Fibroblast of lung (primary cell): ENCODE results near the gene SGSM2. TPM values are rescaled to one million over a fixed set of nuclear protein-coding genes. Genes with fewer than 3 reads are reported as not detected.

ENCODE experiments used
- DNase-seq, 2 donors: peaks; one replicate each; pipeline versions ENCODE4 v3.0.0 to v3.0.0-alpha.2; 2010; ENCODE audit warnings: low read depth in 2 of 2
- H2AFZ ChIP-seq: 2 replicates; pipeline ENCODE4 v1.5.1; 2012; ENCODE audit warnings: low read length, control low read depth, inconsistent platforms
- H3K27ac ChIP-seq: 2 replicates; pipeline ENCODE4 v1.5.1; 2011; ENCODE audit warnings: low read length, control low read depth; ENCODE audit not compliant: insufficient read depth
- H3K27me3 ChIP-seq: 2 replicates; pipeline ENCODE4 v1.5.1; 2011; ENCODE audit warnings: mild to moderate bottlenecking, low read length; ENCODE audit not compliant: control insufficient read depth, insufficient read depth
- H3K36me3 ChIP-seq: 2 replicates; pipeline ENCODE4 v1.5.1; 2011; ENCODE audit warnings: low read length; ENCODE audit not compliant: control insufficient read depth, insufficient read depth
- H3K4me1 ChIP-seq: 2 replicates; pipeline ENCODE4 v1.5.1; 2011; ENCODE audit warnings: low read length; ENCODE audit not compliant: control insufficient read depth, insufficient read depth; ENCODE audit errors: extremely low read depth
- H3K4me2 ChIP-seq: 2 replicates; pipeline ENCODE4 v1.5.1; 2011; ENCODE audit warnings: low read length, control low read depth; ENCODE audit not compliant: insufficient read depth; ENCODE audit errors: extremely low read depth
- H3K4me3 ChIP-seq, 4 experiments: fragments of 200-600 bp in 1 of 4; sonication (generic) in 1 of 4; replicated peaks in 1 of 4; 2 replicates each; pipeline ENCODE4 v1.5.1; 2011 to 2016; ENCODE audit warnings: low read length in 4 of 4, low read depth in 3 of 4, mild to moderate bottlenecking in 3 of 4, control low read depth in 2 of 4, inconsistent platforms in 1 of 4, mixed read lengths in 1 of 4; ENCODE audit not compliant: insufficient read depth in 1 of 4; ENCODE audit errors: control extremely low read depth in 1 of 4
- H3K79me2 ChIP-seq: 2 replicates; pipeline ENCODE4 v1.5.1; 2012; ENCODE audit warnings: mild to moderate bottlenecking, low read length, inconsistent platforms; ENCODE audit not compliant: control insufficient read depth, insufficient read depth
- H3K9ac ChIP-seq: 2 replicates; pipeline ENCODE4 v1.5.1; 2011; ENCODE audit warnings: mild to moderate bottlenecking, low read length, control low read depth; ENCODE audit not compliant: insufficient read depth
- H3K9me3 ChIP-seq: 2 replicates; pipeline ENCODE4 v1.5.1; 2012; ENCODE audit warnings: low read depth, low read length; ENCODE audit not compliant: control insufficient read depth, insufficient read depth
- H4K20me1 ChIP-seq: 2 replicates; pipeline ENCODE4 v1.5.1; 2011; ENCODE audit warnings: low read length; ENCODE audit not compliant: control insufficient read depth, insufficient read depth; ENCODE audit errors: extremely low read depth
- EZH2 ChIP-seq: IDR thresholded peaks from 2 replicates; pipeline ENCODE4 v1.5.1; 2012; ENCODE audit warnings: low read length, control low read depth, mild to moderate bottlenecking; ENCODE audit errors: missing control alignments
- polyA plus RNA-seq, 2 donors: library from polyadenylated mRNA; depleted of rRNA in 1 of 2; stranded (reverse) in 1 of 2; unstranded in 1 of 2; fragments of >200 nt; gene quantifications; 2 replicates each; pipeline ENCODE4 v1.2.1, GENCODE V29; 2011 to 2012; ENCODE audit warnings: missing spikeins in 1 of 2
- total RNA-seq: library from RNA; depleted of rRNA; stranded (reverse); fragments of >200 nt; gene quantifications from 2 replicates; pipeline ENCODE4 v1.2.1, GENCODE V29; 2014
- TF ChIP-seq, protein P1 (sequence below), 2 donors: IDR thresholded peaks in 1 of 2; conservative IDR thresholded peaks in 1 of 2; 1 replicate in 1 of 2; 2 replicates in 1 of 2; pipeline ENCODE4 v1.5.1; 2011 to 2012; ENCODE audit warnings: low read length in 2 of 2, control low read depth in 1 of 2, inconsistent platforms in 1 of 2, low read depth in 1 of 2, mild to moderate bottlenecking in 1 of 2

Gene SGSM2
- total and polyA plus RNA-seq, 2 donors (not counting 1 experiment from before 2014, with no cell fraction given) = 23.4 to 31.5 TPM

DNA sequence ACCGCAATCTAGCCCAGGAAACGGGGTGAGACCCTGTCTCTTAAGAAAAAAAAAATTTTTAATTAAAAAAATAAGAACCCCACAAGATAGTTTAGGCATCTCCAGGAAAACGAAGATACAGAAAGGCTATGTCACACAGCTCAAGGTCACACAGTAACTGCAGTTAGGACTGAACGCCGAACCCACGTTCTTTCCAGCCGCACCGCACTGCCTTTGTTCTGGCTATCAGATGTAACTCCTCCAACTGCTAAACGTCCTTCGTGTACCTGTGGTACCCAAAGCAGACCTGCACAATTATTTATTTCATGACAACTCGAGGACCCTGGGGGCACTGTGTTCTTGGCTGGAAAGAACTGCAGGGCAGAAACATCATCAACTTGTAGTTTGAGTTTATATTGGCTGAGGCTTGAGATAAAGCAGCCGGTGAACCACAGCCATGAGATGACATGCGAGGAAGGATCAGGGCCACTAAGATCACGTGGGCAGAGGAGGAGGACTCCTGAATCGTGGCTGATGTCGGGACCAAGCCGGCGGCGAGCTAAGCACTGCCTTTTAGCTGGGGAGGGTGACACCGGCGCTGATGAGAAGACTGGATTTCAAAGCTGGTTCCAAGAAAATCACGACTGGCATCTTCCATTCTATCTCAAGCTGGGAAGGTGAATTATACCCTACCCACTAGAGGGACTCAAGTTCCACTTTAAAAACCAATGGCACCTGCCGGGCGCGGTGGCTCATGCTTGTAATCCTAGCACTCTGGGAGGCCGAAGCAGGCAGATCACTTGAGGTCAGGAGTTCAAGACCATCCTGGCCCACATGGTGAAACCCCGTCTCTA, 84.2 kb downstream of the SGSM2 start:
- H3K4me2 ChIP-seq = no peak overlapping the region

DNA sequence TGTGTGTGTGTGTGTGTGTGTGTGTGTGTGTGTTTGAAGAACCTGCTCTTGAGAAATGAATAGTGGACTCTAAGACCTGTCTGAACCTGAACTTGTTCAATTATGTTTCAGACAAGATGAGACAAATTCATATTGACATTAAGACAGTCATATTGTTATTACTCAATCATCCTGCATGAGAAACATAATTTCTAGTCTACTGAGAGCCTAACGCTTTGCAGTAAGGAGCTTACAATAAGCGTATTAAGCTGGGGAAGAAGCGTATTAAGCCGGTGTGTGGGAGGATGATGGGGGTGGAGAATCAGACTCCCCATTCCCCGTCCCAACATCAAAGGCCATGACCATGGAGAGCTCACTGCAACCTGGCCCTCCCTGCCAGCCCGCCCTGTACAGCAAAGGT, 86.0 kb downstream of the SGSM2 start:
- Histone ChIP-seq H3K79me2 (no peaks in the 10 kb centered on the region), H3K4me3 (no peak overlapping the region), H3K4me2 (no peak overlapping the region), H2AFZ (no peak overlapping the region), H4K20me1 (no peaks in the 10 kb centered on the region), H3K36me3 (peaks cover 3% of the 10 kb centered on the region), H3K27me3 (no peaks in the 10 kb centered on the region), H3K9ac (no peak overlapping the region), H3K9me3 (no peaks in the 10 kb centered on the region), H3K27ac (no peak overlapping the region), H3K4me1 (peaks cover 11% of the 10 kb centered on the region)
- DNase-seq = no peak
- TF ChIP-seq, protein P1, sequence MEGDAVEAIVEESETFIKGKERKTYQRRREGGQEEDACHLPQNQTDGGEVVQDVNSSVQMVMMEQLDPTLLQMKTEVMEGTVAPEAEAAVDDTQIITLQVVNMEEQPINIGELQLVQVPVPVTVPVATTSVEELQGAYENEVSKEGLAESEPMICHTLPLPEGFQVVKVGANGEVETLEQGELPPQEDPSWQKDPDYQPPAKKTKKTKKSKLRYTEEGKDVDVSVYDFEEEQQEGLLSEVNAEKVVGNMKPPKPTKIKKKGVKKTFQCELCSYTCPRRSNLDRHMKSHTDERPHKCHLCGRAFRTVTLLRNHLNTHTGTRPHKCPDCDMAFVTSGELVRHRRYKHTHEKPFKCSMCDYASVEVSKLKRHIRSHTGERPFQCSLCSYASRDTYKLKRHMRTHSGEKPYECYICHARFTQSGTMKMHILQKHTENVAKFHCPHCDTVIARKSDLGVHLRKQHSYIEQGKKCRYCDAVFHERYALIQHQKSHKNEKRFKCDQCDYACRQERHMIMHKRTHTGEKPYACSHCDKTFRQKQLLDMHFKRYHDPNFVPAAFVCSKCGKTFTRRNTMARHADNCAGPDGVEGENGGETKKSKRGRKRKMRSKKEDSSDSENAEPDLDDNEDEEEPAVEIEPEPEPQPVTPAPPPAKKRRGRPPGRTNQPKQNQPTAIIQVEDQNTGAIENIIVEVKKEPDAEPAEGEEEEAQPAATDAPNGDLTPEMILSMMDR (conservative IDR thresholded peaks at IDR 0.05 in 1 of 2, IDR thresholded peaks at IDR 0.05 in 1 of 2; ENCODE audit: low read depth in 1 of 2, low read length in 2 of 2) = no peak
- TF ChIP-seq EZH2 = no peak

More for the DNA sequence above, 84.2 kb downstream of the SGSM2 start:
- H3K36me3 ChIP-seq = peaks cover 3% of the 10 kb centered on the region
- H3K9me3 ChIP-seq = no peaks in the 10 kb centered on the region
- H3K9ac ChIP-seq = no peak overlapping the region
- H3K27ac ChIP-seq = no peak overlapping the region
- H2AFZ ChIP-seq = no peak overlapping the region
- peak in 1 of 2 donors; percentile 58 for DNase-seq
- H3K4me1 ChIP-seq = peaks cover 14% of the 10 kb centered on the region
- H3K27me3 ChIP-seq = no peaks in the 10 kb centered on the region
- H4K20me1 ChIP-seq = no peaks in the 10 kb centered on the region
- TF ChIP-seq, protein P1 (conservative IDR thresholded peaks at IDR 0.05 in 1 of 2, IDR thresholded peaks at IDR 0.05 in 1 of 2; ENCODE audit: low read depth in 1 of 2, low read length in 2 of 2) = peak; percentile 15 to 37
- TF ChIP-seq EZH2 = no peak
- H3K79me2 ChIP-seq = no peaks in the 10 kb centered on the region
- no peak overlapping the region for H3K4me3 ChIP-seq

DNA sequence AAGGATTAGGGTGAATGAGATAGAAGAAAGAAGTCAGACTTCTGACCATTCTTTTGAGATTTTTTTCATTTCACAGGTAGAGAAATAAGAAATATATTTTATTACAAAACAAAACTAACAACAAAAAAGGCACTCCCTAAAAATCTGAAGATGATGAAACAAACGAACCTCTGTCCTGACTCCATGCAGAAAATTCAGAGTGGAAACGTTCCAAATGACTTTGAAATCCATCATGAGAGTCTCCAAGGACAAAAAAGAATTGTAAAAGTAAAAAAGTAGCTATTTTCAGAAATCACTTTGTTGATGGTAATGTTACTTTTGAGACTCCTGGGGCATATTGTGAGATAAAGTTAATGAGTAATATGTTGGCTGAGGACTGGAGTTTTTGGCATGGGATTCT, 89.9 kb downstream of the SGSM2 start:
- H3K27ac ChIP-seq = no peak overlapping the region
- H4K20me1 ChIP-seq = no peaks in the 10 kb centered on the region
- H3K9ac ChIP-seq = no peak overlapping the region
- H3K4me1 ChIP-seq = no peaks in the 10 kb centered on the region
- no peaks in the 10 kb centered on the region for H3K9me3 ChIP-seq
- H3K36me3 ChIP-seq = no peaks in the 10 kb centered on the region
- TF ChIP-seq, protein P1 (conservative IDR thresholded peaks at IDR 0.05 in 1 of 2, IDR thresholded peaks at IDR 0.05 in 1 of 2; ENCODE audit: low read depth in 1 of 2, low read length in 2 of 2) = no peak
- TF ChIP-seq EZH2 = no peak
- no peak overlapping the region for H3K4me2 ChIP-seq
- no peak for DNase-seq
- H3K79me2 ChIP-seq = no peaks in the 10 kb centered on the region
- H3K4me3 ChIP-seq = no peak overlapping the region
- H3K27me3 ChIP-seq = no peaks in the 10 kb centered on the region
- no peak overlapping the region for H2AFZ ChIP-seq
